Measurements from ENCODE around the gene NPR2.

- TF ChIP-seq POLR2A (IDR thresholded peaks at IDR 0.05; ENCODE audit: low read length) (no peak), GATA1 (IDR thresholded peaks at IDR 0.05; ENCODE audit: low read depth, low read length) (no peak)
Observed at GRCh38 chr9:35763803-35764202, 27.6 kb upstream of the NPR2 start.

Data from erythroblast (primary cell).